ENCODE results near the gene MYCBP. TPM values are rescaled to one million over a fixed set of nuclear protein-coding genes. Genes with fewer than 3 reads are reported as not detected.

Gene MYCBP
- total and polyA plus RNA-seq, 2 experiments from 2014 or later: 33.6 to 82.3 TPM

GRCh38 chr1:38859561-38860453 lies 13.3 kb downstream of the MYCBP start, which contains the start of gene RRAGC (continued):
- no peak for TF ChIP-seq REST (IDR thresholded peaks at IDR 0.05; ENCODE audit: unreplicated experiment)
- TF ChIP-seq CREB1 (CRISPR knock-in tag; IDR thresholded peaks at IDR 0.05; ENCODE audit: low read depth): peak; percentile 70
- no peak for TF ChIP-seq JUNB (IDR thresholded peaks at IDR 0.05; ENCODE audit: unreplicated experiment)
- TF ChIP-seq, protein P1, sequence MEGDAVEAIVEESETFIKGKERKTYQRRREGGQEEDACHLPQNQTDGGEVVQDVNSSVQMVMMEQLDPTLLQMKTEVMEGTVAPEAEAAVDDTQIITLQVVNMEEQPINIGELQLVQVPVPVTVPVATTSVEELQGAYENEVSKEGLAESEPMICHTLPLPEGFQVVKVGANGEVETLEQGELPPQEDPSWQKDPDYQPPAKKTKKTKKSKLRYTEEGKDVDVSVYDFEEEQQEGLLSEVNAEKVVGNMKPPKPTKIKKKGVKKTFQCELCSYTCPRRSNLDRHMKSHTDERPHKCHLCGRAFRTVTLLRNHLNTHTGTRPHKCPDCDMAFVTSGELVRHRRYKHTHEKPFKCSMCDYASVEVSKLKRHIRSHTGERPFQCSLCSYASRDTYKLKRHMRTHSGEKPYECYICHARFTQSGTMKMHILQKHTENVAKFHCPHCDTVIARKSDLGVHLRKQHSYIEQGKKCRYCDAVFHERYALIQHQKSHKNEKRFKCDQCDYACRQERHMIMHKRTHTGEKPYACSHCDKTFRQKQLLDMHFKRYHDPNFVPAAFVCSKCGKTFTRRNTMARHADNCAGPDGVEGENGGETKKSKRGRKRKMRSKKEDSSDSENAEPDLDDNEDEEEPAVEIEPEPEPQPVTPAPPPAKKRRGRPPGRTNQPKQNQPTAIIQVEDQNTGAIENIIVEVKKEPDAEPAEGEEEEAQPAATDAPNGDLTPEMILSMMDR (conservative IDR thresholded peaks at IDR 0.05; ENCODE audit: low read depth in 2 of 2): no peak
- TF ChIP-seq EZH2phosphoT487 (IDR thresholded peaks at IDR 0.05; ENCODE audit: unreplicated experiment): no peak

GRCh38 chr1:38858833-38859560 lies 14.2 kb downstream of the MYCBP start:
- ATAC-seq (peak; percentile 32), DNase-seq (ENCODE audit: low spot score) (no peak)
- no peak overlapping the region for H3K27ac Mint-ChIP-seq
- H3K4me3 Mint-ChIP-seq: peak overlapping the region; percentile 89
- peak overlapping the region; percentile 78 for H3K4me2 ChIP-seq
- H3K9me2 ChIP-seq (ENCODE audit: insufficient read depth): no peaks in the 10 kb centered on the region
- H3K4me1 ChIP-seq (ENCODE audit: insufficient read depth): peaks cover 14% of the 10 kb centered on the region; the same call in 1 of the 2 replicates
- H3K27ac ChIP-seq (ENCODE audit: low read depth): no peak overlapping the region
- H3F3A ChIP-seq (replicated peaks; ENCODE audit: low read depth): 0 out of 2 replicates have a peak, but pooled peaks cover 2% of the 10 kb centered on the region
- peaks cover 20% of the 10 kb centered on the region for H4K20me1 ChIP-seq (replicated peaks; ENCODE audit: insufficient read depth)
- peaks cover 14% of the 10 kb centered on the region for H3K36me3 Mint-ChIP-seq (ENCODE audit: low read depth)
- peaks cover 25% of the 10 kb centered on the region; the same call in 1 of the 2 replicates for H3K36me3 ChIP-seq (ENCODE audit: insufficient read depth)
- H3K9me3 Mint-ChIP-seq: no peaks in the 10 kb centered on the region
- peaks cover 3% of the 10 kb centered on the region for H3K27me3 Mint-ChIP-seq (ENCODE audit: insufficient read depth, low read depth, poor library complexity)
- H3K4me3 ChIP-seq: peak overlapping the region; percentile 90
- peaks cover 36% of the 10 kb centered on the region for H3K79me2 ChIP-seq (replicated peaks; ENCODE audit: insufficient read depth)
- H3K27me3 ChIP-seq (ENCODE audit: insufficient read depth): no peaks in the 10 kb centered on the region
- H3K4me1 Mint-ChIP-seq: peaks cover 10% of the 10 kb centered on the region; the same call in 2 of the 3 replicates
- no peak overlapping the region for H2AFZ ChIP-seq
- TF ChIP-seq EZH2phosphoT487 (IDR thresholded peaks at IDR 0.05; ENCODE audit: unreplicated experiment): no peak
- no peak for TF ChIP-seq POLR2AphosphoS5 (IDR thresholded peaks at IDR 0.05; ENCODE audit: low read depth)
- no peak for TF ChIP-seq ZNF462 (CRISPR knock-in tag; IDR thresholded peaks at IDR 0.05)
- TF ChIP-seq ETS1 (IDR thresholded peaks at IDR 0.05): no peak
- TF ChIP-seq ZNF331 (CRISPR knock-in tag; IDR thresholded peaks at IDR 0.05; ENCODE audit: low read depth): no peak

All from GM23338 (cell line).